HG03354 (cell line): ENCODE results near the gene CHST1.

Experiments
- ATAC-seq: cut with Tn5 transposase; IDR thresholded peaks from one replicate; pipeline ENCODE4 v1.9.1; 2021; ENCODE audit warnings: mild to moderate bottlenecking; ENCODE audit not compliant: unreplicated experiment, poor library complexity, severe bottlenecking

Gene CHST1

DNA sequence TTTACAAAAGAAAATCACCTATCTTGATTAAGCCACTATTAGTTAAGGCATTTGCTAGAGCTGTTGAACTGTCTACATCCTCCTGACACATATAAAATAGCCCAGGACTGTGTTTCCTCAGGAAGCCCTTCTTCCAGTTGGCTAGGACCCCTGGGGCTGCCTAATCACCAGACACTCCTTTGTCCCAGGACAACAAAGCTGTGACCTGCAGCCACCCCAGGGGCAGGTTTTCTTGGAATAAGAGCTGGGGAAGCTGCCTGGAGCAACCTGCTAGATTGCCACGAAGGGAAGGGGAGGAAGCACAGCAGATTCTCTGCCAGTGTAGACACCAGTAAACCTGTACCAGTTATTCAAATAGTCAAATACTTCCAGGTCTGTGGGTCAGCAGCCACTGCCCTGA is 17.6 kb downstream of the CHST1 start:
- no peak for ATAC-seq

- no peak for ATAC-seq
Measured at GRCh38 chr11:45647329-45647728, 18.1 kb downstream of the CHST1 start.

GRCh38 chr11:45646275-45646927 is 19.0 kb downstream of the CHST1 start:
- ATAC-seq: peak; percentile 75

GRCh38 chr11:45644981-45645889 is 20.2 kb downstream of the CHST1 start:
- no peak for ATAC-seq

DNA sequence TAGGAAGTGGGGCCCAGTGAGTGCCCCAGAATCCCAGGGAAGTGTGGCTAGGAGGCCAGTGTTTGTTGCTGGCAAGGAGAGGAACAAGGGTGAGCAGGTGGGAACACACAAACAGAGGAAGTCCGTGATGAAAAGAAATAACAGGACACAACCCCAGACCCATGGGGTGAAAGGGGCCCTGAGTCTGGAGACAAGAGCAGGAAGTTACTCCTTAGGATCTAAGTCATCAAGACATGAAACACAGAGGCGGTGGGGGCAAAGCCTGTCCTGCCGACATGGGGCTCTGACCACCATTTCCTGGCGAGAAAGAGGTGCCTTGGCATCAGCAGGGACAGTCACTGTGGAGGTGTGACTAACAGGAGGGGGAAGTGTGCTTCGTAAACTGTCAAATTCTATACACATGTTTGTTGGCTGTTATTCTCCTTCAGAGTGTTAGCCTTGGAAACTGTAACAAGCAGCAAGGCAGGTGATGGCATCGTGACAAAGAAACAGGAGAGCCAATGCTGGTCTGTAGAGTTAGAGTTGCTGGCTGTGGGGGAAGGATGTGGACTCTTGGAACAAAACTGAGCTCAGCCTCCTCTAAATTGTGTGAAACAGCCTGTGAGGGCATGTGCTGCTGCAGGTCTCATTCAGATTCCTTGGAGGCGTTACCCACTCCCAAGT is 21.7 kb downstream of the CHST1 start:
- ATAC-seq: no peak

DNA sequence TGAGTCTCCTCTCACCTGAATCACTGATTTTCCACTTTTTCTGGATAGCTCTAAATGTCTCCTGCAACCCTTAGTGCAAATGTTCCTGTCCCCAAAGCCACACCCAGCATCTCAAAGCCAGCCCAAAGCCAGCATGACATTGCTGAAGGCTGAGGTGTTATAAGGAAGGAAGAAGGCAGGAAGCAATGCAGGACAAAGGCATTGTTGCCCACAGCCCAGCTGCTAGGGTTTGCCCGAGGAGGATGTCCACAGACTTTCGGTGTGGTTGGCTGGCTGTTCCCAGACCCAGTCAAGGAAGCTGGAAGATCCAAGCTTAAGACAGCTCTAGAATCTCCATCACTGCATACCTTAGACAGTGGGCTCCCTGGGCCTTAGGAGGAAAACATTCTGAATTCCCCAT is 23.5 kb downstream of the CHST1 start:
- no peak for ATAC-seq

GRCh38 chr11:45638051-45638450 is 27.4 kb downstream of the CHST1 start:
- ATAC-seq: no peak

DNA sequence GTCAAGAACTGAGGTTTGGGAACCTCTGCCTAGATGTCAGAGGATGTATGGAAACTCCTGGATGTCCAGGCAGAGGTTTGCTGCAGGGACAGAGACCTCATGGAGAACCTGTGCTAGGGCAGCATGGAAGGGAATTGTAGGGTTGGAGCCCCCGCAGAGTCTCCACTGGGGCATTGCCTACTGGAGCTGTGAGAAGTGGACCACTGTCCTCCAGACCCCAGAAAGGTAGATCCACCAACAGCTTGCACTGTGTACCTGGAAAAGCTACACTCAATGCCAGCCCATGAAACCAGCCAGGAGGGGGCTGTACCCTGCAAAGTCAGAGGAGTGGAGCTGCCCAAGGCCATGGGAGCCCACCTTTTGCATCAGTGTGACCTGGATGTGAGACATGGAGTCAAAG is 29.5 kb downstream of the CHST1 start:
- ATAC-seq: no peak

DNA sequence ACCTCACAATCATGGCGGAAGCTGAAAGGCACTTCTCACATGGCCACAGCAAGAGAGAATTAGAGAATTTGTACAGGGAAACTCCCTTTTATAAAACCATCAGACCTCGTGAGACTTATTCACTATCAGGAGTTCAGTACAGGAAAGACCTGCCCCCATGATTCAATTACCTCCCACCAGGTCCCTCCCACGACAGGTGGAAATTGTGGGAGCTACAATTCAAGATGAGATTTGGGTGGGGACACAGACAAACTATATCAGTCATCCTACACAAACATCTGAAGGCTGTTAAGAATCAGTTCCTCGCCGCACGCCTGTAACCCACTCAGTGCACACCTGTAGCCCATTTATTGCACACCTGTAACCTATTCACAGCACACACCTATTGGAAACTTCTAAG is 39.8 kb downstream of the CHST1 start:
- no peak for ATAC-seq

GRCh38 chr11:45624095-45624494 is 41.3 kb downstream of the CHST1 start:
- ATAC-seq: no peak

DNA sequence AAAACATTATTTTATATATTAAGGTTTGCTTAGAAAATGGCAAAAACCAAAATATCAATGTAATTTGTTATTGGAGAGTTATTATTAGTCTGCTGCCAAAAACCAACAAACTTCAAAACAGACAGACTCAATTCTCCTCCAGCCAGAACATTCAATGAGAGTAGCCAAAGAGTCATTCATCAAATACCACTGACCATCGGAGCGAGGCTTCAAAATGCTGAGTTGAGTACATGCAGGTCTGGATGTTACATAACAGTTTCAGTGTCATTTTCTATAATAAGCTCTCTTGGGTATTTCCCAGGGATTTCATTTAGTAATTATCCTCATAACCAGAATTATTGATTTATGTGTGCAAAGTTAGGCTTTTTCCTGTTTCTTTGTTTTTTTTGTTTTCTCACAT is 42.6 kb downstream of the CHST1 start:
- ATAC-seq: no peak

DNA sequence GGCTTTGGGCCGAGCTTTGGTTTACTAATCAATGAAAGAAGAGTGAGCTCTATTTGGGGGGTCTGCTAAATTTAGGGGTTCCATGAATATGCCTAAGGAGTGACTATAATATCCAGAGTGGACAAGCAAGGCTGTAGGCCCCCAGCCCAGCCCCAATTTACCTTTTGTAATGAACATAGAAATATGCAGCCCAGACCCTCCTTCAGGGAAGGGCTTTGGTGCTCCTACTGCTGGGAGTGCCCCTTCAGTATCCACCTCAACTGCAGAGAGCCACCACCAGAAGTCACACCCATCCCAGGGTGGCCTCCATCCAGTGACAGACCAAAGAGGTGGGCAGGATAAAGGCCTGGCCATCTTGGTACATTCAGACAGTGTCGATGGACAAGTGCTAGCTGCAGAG is 43.1 kb downstream of the CHST1 start:
- no peak for ATAC-seq

- no peak for ATAC-seq
Measured at GRCh38 chr11:45621588-45621987, 43.8 kb downstream of the CHST1 start.

GRCh38 chr11:45620243-45620642 is 45.2 kb downstream of the CHST1 start:
- no peak for ATAC-seq

DNA sequence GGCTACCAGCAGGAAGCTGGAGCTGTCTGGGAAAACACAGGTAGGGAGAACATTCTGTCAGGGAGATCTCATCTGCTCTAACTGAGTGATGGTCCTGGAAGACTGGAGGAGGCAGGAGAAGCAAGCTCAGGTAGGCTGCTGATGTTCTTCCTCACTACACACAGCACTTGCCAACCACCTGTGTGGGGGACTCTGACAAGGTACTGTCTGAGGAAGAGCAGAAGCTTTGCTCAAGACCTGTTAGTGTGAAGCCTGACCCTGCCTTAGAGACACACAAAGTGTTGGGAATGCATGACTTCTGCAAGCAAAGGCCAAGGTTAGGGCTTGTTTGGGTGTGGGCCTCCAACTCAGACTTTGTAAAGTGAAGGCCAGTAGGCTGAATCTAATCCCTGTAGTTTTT is 46.5 kb downstream of the CHST1 start:
- no peak for ATAC-seq

- no peak for ATAC-seq
Measured at GRCh38 chr11:45617871-45618601, 47.4 kb downstream of the CHST1 start.

DNA sequence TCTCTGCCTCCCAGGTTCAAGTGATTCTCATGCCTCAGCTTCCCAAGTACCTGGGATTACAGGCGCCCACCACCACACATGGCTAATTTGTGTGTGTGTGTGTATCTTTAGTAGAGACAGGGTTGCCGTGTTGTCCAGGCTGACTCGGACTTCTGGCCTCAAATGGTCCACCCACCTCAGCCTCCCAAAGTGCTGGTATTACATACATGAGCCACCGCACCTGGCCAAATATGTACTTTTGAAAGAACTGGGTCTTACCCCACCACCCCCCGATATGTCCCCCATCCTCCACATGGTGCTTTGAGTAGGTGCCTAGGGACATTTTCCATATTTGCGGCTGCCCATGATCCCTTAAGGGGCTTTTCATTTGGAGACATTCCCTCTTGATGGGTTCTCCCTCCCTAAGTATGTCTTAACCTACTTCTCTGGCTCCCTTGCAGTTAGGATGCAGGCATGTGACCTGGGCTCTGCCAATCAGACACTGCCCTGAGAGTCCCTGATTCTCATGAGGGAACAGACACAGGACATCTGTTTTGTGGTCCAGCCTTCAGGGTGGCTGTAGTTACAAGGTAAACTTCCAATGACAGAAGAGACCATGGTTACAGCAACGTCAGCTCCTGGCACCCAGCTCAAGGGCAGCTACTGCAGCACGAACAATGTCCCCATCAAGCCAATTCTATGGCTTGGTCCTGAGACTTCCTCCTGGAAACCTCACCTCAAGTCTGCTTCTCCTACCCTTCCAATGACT is 48.4 kb downstream of the CHST1 start:
- no peak for ATAC-seq

- ATAC-seq: no peak
Measured at GRCh38 chr11:45615182-45615792, 50.1 kb downstream of the CHST1 start.

DNA sequence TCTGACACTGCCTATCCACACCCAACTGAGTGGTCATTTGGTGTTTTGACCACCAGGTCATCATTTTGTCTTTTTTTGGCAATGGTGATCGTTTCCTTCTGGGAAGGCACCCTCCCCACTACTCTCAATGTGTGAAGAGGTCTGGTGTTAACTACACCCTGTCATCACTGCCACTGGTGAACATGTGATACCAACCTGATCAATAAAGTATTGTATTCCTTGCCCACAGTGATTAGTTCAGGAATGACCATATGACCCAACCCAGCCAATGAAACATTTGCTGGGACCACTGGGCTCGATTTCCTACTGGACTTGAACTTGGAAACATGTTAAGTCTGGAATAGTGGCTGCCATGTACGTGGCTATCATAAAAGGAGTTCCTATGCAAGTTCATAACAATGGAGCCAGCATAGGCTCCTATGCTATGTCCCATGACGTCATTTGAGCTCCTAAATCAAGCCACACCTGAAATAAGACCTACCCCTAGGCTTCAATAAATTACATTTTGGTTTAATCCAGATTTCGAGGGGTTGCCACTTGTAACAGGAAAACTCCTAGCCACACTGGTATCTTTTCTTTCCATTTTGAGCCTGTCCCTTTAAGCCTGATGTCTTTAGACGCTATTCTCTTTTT is 51.1 kb downstream of the CHST1 start:
- ATAC-seq: no peak
